ENCODE measurements around the gene UBE2I.

- no peak for TF ChIP-seq CTCF (IDR thresholded peaks at IDR 0.05)
- no peak for TF ChIP-seq POLR2A (IDR thresholded peaks at IDR 0.05)
Observed at GRCh38 chr16:1343428-1344242, 34.2 kb downstream of the UBE2I start.
